HepG2 (cell line): ENCODE data around the gene AP1AR. TPM values are rescaled to one million over a fixed set of nuclear protein-coding genes. Genes with fewer than 3 reads are reported as not detected.
A peak's percentile ranks its signal among the peaks of the same experiment; 100 is the strongest.

Experiments
- HMG20A ChIP-seq: IDR thresholded peaks from 2 replicates; pipeline ENCODE4 v1.6.1; 2016; ENCODE audit warnings: borderline replicate concordance
- HNRNPK ChIP-seq: fragments of 200-400 bp; formaldehyde crosslinking; IDR thresholded peaks from 2 replicates; pipeline ENCODE4 v1.6.1; 2018; ENCODE audit warnings: low read length, low read depth, moderate library complexity, mild to moderate bottlenecking; ENCODE audit not compliant: poor library complexity, severe bottlenecking
- HOXA3 ChIP-seq: sonication (generic); formaldehyde crosslinking; IDR thresholded peaks from 2 replicates; pipeline ENCODE4 v1.5.0; 2020; ENCODE audit warnings: missing genetic modification reagents
- HOXA9 ChIP-seq: sonication (generic); formaldehyde crosslinking; IDR thresholded peaks from 2 replicates; pipeline ENCODE4 v1.8.1; 2022; ENCODE audit warnings: missing genetic modification reagents, mild to moderate bottlenecking, moderate library complexity, borderline replicate concordance
- RBAK ChIP-seq: sonication (generic); formaldehyde crosslinking; IDR thresholded peaks from 2 replicates; pipeline ENCODE4 v1.5.1; 2020; ENCODE audit warnings: mild to moderate bottlenecking, missing genetic modification reagents
- TP53 ChIP-seq: sonication (generic); formaldehyde crosslinking; conservative IDR thresholded peaks from 2 replicates; pipeline ENCODE4 v1.4.0; 2020; ENCODE audit warnings: missing genetic modification reagents
- ZHX2 ChIP-seq, 2 experiments: sonication (generic) in 1 of 2; formaldehyde crosslinking in 1 of 2; IDR thresholded peaks; 2 replicates each; pipeline versions ENCODE4 v1.6.1 to v1.9.0; 2014 to 2022; ENCODE audit warnings: antibody characterized with exemption in 1 of 2, borderline replicate concordance in 1 of 2, inconsistent platforms in 1 of 2, low read depth in 1 of 2, missing genetic modification reagents in 1 of 2
- ZNF225 ChIP-seq: sonication (generic); formaldehyde crosslinking; IDR thresholded peaks from 2 replicates; pipeline ENCODE4 v1.4.0; 2020; ENCODE audit warnings: mild to moderate bottlenecking, missing genetic modification reagents
- ZNF232 ChIP-seq: sonication (generic); formaldehyde crosslinking; IDR thresholded peaks from 2 replicates; pipeline ENCODE4 v1.4.0; 2020; ENCODE audit warnings: missing genetic modification reagents, borderline replicate concordance
- ZNF326 ChIP-seq: sonication (generic); formaldehyde crosslinking; IDR thresholded peaks from 2 replicates; pipeline ENCODE4 v1.4.0; 2020; ENCODE audit warnings: missing genetic modification reagents, borderline replicate concordance
- ZNF576 ChIP-seq: sonication (generic); formaldehyde crosslinking; IDR thresholded peaks from 2 replicates; pipeline ENCODE4 v1.4.0; 2020; ENCODE audit warnings: mild to moderate bottlenecking, missing genetic modification reagents
- ZNF652 ChIP-seq: IDR thresholded peaks from 2 replicates; pipeline ENCODE4 v1.6.1; 2016; ENCODE audit warnings: low read depth, borderline replicate concordance
- ZSCAN9 ChIP-seq: IDR thresholded peaks from 2 replicates; pipeline ENCODE4 v1.6.1; 2016; ENCODE audit warnings: borderline replicate concordance
- polyA plus RNA-seq, 8 experiments: library from polyadenylated mRNA; depleted of rRNA in 3 of 8; stranded (reverse) in 7 of 8; unstranded in 1 of 8; fragments of >200 nt; fragmentation: Illumina TruSeq in 4 of 8; extraction: Trizol in 4 of 8; gene quantifications; 2 replicates each; pipeline versions ENCODE4 v1.2.1 to v1.2.3, GENCODE V29; 2011 to 2016; ENCODE audit warnings: low read depth in 4 of 8, missing spikeins in 1 of 8, mixed read lengths in 1 of 8; ENCODE audit not compliant: insufficient read depth in 1 of 8
- total RNA-seq, 5 experiments: library from RNA; depleted of rRNA; stranded (reverse); fragments of >200 nt; fragmentation: Illumina TruSeq; extraction: Trizol; gene quantifications; 2 replicates each; pipeline ENCODE4 v1.2.3, GENCODE V29; 2016; ENCODE audit warnings: low read depth in 1 of 5
- TF ChIP-seq, protein P1 (sequence below): sonication (generic); formaldehyde crosslinking; IDR thresholded peaks from 2 replicates; pipeline ENCODE4 v1.5.0; 2020; ENCODE audit warnings: missing genetic modification reagents
- TF ChIP-seq, protein P2 (sequence below): sonication (generic); formaldehyde crosslinking; IDR thresholded peaks from 2 replicates; pipeline ENCODE4 v1.4.0; 2020; ENCODE audit warnings: missing genetic modification reagents
- TF ChIP-seq, protein P3 (sequence below): sonication (generic); formaldehyde crosslinking; IDR thresholded peaks from 2 replicates; pipeline ENCODE4 v1.4.0; 2020; ENCODE audit warnings: missing genetic modification reagents, low read depth, mild to moderate bottlenecking, borderline replicate concordance
- TF ChIP-seq, protein P4 (sequence below), 2 experiments: sonication (generic) in 1 of 2; formaldehyde crosslinking in 1 of 2; IDR thresholded peaks; 2 replicates each; pipeline versions ENCODE4 v1.5.1 to v1.6.1; 2011 to 2020; ENCODE audit warnings: borderline replicate concordance in 1 of 2, low read depth in 1 of 2, low read length in 1 of 2, mild to moderate bottlenecking in 1 of 2, missing genetic modification reagents in 1 of 2, moderate library complexity in 1 of 2

AP1AR gene
- total and polyA plus RNA-seq, 2 of the 13 experiments (the other 11 are each of a cell fraction or from before 2014, with no cell fraction given), result 24.9 to 39.9 TPM

- TF ChIP-seq HNRNPK (no peak), HOXA9 (no peak), ZNF225 (CRISPR knock-in tag) (no peak), ZNF326 (no peak), ZNF652 (CRISPR knock-in tag) (no peak; the same call in 1 of the 2 replicates), TP53 (CRISPR knock-in tag) (no peak), ZNF232 (CRISPR knock-in tag) (no peak), ZSCAN9 (CRISPR knock-in tag) (no peak), RBAK (CRISPR knock-in tag) (no peak), HMG20A (CRISPR knock-in tag) (peak; percentile 80), ZHX2 (IDR thresholded peaks at IDR 0.05; ENCODE audit: low read depth) (no peak), ZHX2 (CRISPR knock-in tag; IDR thresholded peaks at IDR 0.05; ENCODE audit: borderline replicate concordance) (no peak), HOXA3 (no peak), ZNF576 (no peak)
- TF ChIP-seq, protein P1, sequence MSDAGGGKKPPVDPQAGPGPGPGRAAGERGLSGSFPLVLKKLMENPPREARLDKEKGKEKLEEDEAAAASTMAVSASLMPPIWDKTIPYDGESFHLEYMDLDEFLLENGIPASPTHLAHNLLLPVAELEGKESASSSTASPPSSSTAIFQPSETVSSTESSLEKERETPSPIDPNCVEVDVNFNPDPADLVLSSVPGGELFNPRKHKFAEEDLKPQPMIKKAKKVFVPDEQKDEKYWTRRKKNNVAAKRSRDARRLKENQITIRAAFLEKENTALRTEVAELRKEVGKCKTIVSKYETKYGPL (CRISPR knock-in tag), result no peak
- TF ChIP-seq, protein P2, sequence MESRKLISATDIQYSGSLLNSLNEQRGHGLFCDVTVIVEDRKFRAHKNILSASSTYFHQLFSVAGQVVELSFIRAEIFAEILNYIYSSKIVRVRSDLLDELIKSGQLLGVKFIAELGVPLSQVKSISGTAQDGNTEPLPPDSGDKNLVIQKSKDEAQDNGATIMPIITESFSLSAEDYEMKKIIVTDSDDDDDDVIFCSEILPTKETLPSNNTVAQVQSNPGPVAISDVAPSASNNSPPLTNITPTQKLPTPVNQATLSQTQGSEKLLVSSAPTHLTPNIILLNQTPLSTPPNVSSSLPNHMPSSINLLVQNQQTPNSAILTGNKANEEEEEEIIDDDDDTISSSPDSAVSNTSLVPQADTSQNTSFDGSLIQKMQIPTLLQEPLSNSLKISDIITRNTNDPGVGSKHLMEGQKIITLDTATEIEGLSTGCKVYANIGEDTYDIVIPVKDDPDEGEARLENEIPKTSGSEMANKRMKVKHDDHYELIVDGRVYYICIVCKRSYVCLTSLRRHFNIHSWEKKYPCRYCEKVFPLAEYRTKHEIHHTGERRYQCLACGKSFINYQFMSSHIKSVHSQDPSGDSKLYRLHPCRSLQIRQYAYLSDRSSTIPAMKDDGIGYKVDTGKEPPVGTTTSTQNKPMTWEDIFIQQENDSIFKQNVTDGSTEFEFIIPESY (CRISPR knock-in tag), result no peak
- TF ChIP-seq, protein P3, sequence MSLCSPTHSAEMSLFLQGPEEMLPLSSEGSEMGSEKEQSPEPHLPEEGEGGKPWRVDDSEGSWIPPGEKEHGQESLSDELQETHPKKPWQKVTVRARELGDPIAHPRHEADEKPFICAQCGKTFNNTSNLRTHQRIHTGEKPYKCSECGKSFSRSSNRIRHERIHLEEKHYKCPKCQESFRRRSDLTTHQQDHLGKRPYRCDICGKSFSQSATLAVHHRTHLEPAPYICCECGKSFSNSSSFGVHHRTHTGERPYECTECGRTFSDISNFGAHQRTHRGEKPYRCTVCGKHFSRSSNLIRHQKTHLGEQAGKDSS, result no peak
- TF ChIP-seq, protein P4, sequence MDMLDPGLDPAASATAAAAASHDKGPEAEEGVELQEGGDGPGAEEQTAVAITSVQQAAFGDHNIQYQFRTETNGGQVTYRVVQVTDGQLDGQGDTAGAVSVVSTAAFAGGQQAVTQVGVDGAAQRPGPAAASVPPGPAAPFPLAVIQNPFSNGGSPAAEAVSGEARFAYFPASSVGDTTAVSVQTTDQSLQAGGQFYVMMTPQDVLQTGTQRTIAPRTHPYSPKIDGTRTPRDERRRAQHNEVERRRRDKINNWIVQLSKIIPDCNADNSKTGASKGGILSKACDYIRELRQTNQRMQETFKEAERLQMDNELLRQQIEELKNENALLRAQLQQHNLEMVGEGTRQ (IDR thresholded peaks at IDR 0.05; ENCODE audit: low read depth, low read length), result no peak
- TF ChIP-seq, protein P4 (CRISPR knock-in tag; IDR thresholded peaks at IDR 0.05; ENCODE audit: borderline replicate concordance), result no peak
These were observed 28.0 kb upstream of the AP1AR start (continued) for GRCh38 chr4:112203593-112203992.
